SHP77 treated with DMSO at 0.1 percent for 48 hours (cell line): ENCODE measurements around the gene PTTG1.
A peak's percentile ranks its signal among the peaks of the same experiment; 100 is the strongest.
"Not testable (repeated sequence)": the region's sequence is repeated elsewhere in the genome, so short reads cannot be mapped to it uniquely, and the experiment has no call there.

Experiments
- DNase-seq: peaks from one replicate; lab custom pipeline; 2025; lab: John Stamatoyannopoulos, UW

PTTG1 gene

DNA sequence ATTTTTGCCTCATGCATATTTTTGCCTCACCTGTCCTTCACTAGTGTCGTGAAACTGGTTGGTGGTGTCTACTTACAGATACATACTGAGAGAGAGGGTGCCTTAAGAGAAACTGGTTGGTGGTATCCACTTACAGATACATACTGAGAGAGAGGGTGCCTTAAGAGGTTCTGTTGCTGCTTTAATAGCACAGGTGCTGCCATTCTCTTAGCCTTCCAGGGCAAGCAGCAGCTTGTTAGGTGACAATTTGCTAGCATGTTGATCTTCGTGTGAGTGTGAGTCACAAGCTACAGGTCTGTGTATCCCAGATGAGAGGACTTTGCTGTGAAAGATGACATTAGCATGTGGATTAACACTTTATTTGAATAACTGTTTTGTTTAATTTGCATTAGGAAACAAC, 1.4 kb downstream of the PTTG1 start:
- no peak for DNase-seq

DNA sequence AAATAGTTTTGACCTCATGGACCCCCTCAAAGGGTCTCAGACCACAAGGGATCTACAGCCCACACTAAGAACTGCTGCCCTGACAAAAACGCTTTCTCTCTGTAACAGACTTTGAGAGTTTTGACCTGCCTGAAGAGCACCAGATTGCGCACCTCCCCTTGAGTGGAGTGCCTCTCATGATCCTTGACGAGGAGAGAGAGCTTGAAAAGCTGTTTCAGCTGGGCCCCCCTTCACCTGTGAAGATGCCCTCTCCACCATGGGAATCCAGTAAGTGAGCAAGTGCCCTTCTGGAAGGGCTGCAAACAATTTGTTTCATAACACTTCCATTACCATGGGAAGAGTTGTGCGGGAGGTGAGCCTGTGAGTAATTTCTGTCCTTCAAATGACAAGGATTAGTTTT, 6.0 kb downstream of the PTTG1 start:
- no peak for DNase-seq

DNA sequence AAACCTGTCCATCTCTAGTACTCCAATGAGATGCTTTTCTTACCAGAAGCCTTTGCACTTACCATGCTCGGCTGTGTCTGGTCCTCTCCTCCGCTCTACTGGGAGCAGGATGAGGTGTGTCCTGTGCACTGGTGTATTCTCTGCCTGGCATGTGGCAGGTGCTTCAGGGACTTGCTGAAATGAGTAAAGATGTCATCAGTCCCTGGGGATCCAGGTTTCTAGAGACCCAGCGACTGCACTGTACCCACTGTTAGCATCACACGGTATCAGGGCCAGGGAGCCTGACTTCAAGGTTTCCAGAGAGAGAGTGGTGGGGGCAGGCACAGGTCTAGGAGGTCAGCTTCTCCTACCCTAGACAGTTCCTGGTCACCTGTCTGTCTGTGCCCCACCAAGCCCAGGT, 10.5 kb downstream of the PTTG1 start:
- no peak for DNase-seq

DNA sequence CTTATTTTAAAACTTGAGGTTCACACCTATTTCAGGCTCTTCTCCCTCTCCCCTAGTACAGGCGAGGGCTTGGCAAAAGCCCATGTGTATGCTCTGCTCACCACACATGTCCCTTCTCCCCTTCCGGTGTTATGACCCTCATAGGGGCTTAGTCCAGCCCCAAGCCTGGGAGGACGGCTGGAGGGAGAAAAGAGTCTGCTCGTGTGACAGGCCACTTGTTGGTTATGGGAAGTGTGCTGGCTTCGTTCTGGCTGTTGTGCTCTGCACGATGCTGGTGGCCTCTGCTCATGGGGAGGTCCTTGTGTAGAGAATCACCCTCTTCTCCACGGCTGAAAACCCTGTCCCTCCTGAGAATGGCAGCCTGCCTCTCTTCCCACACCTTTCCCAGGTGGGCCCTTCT, 11.1 kb downstream of the PTTG1 start:
- DNase-seq = no peak

DNA sequence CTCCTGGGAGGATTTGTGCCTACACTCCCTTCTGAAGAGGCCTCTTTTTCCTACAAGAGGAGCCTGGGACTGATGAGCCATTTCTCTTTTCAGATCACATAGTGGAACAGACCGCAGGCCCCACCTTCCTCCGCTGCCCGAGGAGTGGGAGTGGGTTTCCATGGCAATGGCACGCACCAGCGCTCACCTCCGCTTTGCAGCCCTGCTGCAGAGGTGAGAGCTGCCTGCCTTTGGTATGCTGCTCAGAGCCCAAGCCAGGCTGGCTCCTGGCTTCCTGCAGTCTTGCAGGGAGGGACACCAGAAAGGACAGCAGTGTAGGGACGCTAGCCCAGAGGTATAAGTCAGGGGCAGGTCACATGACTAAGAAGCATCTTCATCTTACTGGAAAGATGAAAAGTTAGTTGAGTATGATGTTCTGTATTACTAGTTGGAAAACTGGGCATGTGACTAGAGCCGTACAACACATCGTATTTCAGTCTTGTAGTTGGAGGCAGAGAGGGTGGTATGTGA, 12.4 kb downstream of the PTTG1 start:
- no peak for DNase-seq

DNA sequence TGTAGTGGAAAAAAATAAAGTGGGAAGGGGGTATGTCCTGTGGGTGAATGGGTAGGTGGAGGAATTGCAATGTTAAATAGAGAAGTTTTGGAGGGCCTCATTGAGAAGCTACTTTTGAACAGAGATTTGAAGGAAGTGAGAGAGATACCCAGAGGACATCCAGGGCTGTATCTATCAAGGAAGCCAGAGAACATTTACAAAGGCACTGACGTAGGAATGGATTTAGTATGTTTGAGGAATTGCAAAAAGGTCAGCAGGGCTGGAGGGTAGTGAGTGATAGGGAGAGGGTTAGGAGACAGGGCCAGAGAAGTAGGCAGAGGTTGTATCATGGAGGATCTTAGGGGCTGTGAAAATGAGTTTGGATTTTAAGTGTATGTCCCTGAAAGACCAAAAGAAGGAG, 13.9 kb downstream of the PTTG1 start:
- no peak for DNase-seq

DNA sequence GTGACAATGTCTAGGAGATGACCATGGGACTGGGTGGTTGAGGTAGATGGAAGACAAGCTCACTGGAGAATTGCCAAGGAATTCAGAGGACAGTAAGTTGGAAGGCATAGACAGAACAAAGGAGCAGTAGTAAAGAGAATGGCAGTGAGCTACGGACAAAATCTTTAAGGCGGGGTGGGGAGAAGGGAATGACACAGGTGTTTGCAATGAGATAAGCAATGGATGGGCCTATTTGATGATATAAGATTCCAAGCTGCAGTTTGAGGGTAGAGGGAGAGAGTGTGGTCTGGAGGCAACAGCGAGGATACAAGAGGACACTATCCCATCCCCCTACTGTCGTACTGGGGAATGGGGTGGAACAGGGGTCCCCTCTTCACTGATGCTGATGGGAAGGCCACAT, 14.4 kb downstream of the PTTG1 start:
- no peak for DNase-seq

DNA sequence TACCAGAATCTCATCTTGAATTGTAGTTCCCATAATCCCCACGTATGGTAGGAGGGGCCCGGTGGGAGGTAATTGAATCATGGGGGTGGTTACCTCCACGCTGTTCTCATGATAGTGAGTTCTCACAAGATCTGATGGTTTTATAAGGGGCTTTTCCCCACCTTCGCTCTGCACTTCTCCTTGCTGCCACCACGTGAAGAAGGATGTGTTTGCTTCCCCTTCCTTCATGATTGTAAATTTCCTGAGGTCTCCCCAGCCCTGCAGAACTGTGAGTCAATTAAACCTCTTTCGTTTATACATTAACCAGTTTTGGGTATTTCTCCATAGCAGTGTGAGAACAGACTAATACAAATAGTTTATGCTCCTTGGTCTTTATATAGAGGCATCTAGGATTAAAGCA, 15.0 kb downstream of the PTTG1 start:
- not testable (repeated sequence) for DNase-seq

DNA sequence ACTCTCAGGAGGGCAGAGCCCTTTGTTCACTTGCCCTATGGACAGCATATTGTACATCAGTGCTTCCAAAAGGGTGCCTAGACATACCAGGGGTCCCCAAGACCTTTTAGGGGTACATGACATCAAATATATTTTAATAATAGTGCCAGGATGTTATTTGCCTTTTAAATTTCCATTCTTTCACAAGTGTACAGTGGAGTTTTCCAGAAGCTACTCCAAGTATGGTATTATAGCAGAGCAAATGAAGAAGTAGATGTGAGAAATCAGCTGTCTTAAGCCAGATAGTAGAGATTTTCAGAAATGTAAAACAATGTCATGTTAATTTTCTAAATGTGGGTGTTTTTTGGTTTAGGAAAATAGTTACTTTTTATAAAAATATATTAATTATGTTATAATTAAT, 15.6 kb downstream of the PTTG1 start:
- no peak for DNase-seq

DNA sequence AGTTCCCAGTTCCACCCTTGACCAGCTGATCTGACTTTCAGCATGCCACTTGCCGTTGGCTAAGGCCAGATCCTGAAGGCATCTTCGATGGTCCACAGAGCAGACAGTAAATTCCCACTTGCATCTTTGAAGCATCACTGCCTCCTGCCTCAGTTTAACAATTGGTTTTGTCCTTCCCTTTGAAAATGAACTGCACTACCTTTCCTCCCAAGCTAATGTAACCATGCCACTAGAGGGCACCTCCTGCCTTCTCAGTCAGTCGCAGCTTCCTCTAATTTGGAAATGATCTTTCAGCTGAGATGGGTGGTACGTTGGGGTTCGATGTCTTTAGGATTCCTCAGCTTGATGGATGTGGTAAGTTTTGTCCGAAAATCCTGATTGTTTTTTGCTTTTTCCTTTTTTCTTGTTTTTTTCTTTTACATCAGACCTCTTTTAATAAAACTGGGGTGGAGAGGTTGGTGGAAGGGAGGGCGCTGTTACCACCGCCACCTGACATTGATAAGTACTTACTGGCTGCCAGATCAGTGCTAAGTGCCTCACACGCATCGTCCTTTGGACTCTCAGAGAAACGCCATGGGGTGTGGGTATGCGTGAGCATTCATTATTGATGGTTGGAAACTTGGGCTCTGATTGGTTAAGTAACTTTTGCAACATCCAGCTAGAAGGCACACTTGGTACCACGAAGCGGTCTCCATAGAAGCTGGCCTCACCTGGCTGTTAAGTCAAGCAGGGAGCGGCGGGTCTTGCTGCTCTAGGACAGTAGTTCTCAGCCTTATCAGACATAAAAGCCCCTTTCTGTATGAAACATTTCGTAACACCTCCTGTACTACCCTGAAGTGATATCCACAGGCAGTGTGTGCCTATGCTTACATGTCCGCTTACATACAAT, 16.9 kb downstream of the PTTG1 start:
- peak; percentile 49 for DNase-seq

DNA sequence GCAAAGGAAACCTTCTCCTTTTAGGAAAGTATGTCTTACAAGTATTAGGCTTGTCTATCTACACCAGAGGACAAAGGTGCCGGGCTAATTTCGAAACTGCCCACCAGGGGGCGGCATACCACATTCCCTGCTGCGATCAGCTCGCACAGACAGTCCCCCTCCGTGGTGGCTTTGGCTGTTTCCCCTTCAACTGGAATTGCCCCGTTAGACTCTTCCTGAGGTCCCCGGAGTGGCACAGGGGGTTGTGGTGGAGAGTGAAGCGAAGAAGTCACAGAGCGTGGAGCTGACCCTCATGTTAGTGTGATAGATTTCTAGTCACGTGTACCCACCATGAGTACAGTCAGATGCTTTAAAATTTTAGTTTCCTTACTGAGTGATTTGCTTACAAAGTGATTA, 17.5 kb downstream of the PTTG1 start:
- DNase-seq = peak; percentile 70

DNA sequence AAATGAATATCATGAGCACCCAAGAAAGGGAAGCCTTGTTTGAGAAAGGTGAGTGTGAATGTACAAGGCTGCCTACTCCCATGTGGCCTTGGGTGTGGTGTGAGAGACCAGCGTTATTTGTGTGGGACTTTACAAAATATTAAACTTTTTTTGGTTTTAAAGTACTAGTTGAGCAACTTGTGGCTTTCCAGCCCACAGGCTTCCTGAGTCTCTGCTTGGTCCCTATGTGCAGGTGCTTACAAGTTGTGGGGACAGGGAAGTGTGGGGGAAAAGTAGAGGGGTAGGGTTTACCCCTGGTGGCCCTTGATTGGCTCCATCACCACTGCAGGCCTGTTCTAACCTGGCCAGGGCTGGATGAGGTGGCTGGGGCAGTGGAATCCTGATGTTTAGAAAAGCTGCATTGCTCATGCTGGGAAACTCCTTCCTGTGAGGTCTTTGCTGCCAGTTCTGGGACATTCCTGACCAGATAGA, 19.7 kb downstream of the PTTG1 start:
- no peak for DNase-seq

DNA sequence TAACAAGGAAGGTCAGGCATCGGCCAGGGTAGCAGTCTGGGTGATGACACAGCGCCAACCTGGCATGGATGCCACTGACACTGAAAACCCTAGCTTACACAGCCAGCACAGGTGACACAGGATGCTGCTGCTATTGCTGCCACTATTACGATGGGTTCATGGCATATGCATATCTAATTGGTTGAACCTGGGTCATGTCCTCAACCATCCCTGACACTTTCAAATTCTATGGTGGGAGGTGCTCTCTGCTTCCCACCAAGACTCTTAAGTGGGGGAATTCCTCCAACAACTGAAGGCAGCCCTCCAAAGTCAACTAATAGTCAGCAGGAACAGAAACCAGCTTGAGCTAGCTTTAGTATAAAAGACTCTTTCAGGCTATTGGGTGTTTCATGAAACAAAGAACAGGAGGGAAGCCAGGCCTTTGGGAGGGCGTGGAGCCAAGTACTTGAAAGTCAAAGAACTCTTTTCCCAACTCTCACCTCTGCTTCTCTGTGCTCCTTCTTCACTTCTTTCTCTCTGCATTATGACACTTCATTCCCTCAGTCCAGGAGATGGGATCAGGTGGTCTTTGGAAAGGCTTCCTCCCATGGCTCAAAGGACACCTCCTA, 21.3 kb downstream of the PTTG1 start:
- no peak for DNase-seq

DNA sequence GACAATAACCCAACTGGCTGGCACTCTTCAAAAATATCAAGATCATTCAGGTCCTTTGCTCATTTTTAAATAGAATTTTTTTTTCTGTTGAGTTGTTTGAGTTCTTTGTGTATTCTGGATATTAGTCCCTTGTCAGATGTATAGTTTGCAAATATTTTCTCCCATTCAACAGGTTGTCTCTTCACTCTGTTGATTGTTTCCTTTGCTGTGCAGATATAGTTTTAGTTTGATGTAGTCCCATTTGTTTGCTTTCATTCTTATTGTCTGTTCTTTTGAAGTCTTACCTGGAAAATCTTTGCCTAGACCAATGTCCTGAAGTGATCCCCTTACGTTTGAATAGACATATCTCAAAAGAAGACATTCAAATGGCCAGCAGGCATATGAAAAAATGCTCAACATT, 22.8 kb downstream of the PTTG1 start:
- no peak for DNase-seq

DNA sequence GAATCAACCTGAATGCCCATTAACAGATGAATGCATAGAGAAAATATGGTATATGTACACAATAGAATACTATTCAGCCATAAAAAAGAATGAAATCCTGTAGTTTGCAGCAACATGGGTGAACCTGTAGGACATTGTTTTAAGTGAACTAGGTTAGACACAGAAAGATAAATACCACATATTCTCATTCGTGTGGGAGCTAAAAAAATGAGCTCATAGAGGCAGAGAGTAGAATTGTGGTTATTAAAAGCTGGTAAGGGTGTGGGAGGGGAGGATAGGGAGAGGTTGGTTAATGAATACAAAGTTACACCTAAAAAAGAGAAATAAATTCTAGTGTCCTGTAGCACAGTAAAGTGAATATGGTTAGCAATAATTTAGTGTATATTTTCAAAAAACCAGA, 23.5 kb downstream of the PTTG1 start:
- DNase-seq = no peak

DNA sequence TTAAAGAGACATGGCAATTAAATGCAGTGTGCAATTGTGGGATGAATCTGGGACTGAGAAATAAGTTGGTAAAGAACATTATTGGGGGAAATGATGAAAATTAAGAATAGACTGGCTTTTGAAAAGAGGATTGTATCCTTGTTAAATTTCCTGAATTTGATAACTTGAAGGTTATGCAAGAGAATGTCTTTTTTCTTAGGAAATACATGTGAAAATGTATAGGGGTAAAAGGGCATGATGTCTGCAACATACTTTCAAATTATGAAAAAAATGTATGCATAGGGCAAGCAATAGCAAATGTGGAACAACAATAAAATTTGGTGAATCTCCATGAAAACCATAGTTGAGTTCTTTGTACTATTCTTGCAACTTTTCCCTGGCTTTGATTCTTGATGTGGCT, 24.1 kb downstream of the PTTG1 start:
- no peak for DNase-seq

DNA sequence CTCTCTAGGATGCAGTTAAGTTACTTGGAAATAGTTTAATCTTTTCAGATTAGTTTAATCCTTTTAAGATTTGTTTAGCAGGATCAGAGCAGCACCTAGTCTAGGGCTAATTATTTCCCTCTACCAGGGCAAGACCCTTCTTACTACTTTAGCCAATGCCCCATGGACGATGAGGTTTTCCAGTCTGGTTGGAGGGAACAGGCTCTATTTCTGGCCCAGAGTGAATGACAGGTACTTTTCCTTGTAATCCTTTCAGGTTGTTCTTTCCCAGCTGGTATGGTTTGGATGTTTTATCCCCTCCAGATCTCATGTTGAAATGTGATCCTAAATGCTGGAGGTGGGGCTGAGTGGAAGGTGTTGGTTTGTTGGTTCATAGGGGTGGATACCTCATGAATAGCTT, 27.2 kb downstream of the PTTG1 start:
- no peak for DNase-seq

DNA sequence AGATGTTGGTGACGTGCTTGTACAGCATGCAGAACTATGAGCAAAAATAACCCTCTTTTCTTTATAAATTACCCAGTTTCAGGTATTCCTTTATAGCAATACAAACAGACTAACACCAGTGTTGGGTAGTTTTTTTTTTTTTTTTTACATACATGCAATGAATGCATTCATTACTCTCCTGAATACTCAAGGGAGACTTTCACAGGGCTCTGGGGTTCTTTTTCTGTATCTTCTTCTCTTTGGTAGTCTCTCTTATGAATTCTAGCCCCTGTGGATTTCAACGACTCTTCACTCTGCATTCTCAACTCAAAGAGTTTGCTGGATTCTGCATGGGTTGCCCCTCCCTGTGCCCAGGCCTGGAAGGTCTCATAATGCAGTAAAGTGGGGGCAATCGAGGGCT, 27.8 kb downstream of the PTTG1 start:
- DNase-seq = no peak

DNA sequence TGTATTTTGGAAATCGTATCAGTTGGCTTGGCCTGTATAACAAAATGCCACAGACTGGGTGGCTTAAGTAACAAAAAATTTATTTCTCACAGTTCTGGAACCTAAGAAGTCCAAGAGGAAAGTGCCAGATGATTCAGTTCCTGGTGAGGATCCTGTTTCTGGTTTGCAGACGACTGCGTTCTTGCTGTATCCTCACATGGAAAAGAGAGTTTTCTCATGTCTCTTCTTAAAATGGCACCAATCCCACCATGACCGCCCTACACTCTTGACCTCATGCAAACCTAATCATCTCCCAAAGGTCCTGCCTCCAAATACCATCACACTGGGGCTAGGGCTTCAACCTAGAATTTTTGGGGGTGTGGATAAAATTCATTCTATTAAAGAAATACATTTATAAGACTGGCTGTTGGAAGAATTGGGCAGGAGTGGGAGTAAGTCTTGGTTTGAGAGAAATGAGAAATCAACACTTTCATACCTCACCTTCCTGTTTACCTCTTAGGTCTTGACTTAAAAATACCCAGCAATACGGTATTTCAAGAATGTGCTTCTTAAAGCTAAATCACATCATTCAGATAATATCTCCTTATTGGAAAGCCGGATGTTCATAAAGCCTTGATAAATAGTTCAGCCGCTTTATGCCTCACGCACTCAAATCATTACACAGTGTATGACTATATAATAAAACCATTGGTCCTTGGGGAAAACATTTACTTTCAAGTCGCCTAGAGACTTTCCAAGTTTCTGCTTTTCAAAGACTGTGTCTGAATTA, 28.7 kb downstream of the PTTG1 start:
- no peak for DNase-seq

DNA sequence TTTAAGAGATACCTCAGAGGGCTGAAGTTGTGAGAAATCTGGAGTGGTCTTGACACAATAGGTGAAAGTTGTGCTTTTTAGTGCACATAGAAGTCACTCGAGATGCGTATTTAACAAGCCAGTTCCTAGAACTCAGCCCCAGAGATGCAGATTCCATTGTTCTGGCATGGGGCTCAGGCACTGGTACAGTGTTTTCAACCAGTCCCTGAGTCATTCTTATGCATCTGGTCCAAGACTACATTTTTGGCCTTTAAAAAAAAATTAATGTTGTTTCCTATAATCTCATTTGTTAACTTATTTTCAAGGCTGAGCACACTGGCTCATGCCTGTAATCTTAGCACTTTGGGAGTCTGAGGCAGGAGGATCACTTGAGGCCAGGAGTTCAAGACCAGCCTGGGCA, 29.6 kb downstream of the PTTG1 start:
- no peak for DNase-seq

DNA sequence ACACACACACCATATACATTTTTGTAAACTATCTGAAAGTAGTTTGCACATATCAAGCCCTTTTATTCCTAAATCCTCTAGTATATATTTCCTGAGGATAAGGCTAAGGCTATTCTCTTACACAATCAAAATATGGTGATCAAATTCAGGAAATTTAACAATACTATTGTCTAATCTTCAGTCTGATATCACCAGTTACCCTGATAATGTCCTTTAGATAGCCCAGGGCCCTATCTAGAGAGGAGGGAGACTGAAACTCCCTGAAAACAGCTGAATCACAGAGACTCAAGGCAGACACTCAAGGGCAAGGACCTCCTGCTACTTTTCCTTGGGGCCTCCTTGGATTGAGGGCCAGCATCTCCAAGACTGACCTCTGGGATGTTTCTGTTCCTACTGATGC, 30.4 kb downstream of the PTTG1 start:
- no peak for DNase-seq

DNA sequence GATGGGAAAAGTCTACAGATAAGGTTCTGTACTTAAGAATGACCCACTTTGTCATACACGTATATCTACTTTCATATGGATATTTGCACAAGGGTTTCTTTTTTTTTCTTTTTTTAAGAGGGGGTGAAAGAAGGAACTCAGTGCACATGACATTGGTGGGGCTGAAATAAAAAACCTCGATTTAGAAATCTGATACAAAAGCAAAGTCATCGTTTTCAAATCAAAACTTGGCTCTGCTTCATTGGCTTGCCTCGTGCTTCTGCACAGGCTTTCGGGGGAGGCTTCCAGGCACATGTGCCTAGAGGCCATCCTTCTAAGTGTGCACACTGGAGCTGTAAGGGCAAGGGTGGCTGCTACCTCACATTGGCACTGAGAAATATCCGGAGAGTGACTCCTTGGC, 31.1 kb downstream of the PTTG1 start:
- DNase-seq = no peak

DNA sequence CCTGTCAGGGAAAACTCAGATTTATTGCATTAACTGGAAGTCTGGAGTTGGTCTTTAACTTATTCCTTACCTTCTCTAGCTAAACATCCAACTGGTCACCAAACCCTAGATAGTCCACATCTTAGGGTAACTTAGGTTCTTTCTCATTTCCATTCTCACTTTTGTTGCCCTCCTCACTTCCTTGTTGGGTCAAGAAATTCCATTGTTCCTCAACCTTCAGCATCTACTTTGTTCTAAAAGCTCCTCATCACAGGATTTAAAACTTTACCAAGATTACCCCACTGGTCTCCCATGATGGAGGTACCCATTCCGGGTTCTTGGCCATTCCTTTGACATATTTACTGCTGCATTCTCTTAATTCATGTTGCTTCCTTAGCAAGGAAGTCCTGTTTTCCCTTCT, 32.1 kb downstream of the PTTG1 start:
- no peak for DNase-seq
